Measurements from ENCODE around the gene GABRQ.
"Not testable (repeated sequence)": the region's sequence is repeated elsewhere in the genome, so short reads cannot be mapped to it uniquely, and the experiment has no call there.

Gene GABRQ

DNA sequence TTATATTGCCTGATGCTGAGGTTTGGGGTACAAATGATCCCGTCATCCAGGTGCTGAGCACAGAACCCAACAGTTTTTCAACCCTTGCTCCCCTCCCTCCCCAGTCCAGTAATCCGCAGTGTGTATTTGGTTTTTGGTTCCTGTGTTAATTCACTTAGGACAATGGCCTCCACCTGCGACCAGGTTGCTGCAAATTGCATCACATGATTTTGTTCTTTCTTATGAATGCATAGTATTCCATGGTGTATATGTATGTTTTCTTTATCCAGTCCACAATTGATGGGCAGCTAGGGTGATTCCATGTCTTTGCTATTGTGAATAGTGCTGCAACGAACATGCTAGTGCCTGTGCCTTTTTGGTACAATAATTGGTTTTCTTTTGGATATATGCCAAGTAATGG lies 25.4 kb downstream of the GABRQ start:
- no peak for DNase-seq

GRCh38 chrX:152674135-152674534 lies 36.4 kb downstream of the GABRQ start:
- DNase-seq, result no peak

DNA sequence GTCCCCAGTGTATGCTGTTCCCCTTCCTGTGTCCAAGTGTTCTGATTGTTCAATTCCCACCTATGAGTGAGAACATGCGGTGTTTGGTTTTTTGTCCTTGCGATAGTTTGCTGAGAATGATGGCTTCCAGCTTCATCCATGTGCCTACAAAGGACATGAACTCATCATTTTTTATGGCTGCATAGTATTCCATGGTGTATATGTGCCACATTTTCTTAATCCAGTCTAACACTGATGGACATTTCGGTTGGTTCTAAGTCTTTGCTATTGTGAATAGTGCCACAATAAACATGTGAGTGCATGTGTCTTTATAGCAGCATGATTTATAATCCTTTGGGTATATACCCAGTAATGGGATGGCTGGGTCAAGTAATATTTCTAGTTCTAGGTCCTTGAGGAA lies 37.0 kb downstream of the GABRQ start:
- not testable (repeated sequence) for DNase-seq

DNA sequence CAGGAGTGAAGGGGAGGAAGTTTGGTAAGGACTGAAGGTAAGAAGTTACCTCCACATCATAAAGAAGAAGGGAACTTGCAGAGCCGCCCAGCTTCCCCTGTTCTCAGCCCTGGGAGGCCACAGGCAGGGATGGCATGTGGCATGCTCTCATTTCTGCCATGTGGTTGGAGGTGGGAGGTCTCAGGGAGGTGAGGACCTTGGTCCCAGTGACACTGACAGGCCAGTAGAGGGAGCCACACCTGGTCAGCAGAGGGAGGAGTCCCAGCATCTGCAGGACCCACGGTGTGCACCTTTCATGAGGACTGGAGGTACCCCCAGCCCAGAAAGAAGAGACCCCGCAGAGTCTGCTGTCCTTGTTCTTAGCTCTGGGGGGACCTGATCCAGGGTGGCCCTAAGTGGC lies 43.3 kb downstream of the GABRQ start:
- DNase-seq, result not testable (repeated sequence)

- DNase-seq, result not testable (repeated sequence)
These were observed 60.5 kb downstream of the GABRQ start, which contains the start of gene MAGEA3 for GRCh38 chrX:152697952-152698931. TSS of gene MAGEA3 (plus strand) at chrX:152698794. CDS start at chrX:152700833, 2,039 bp downstream.

DNA sequence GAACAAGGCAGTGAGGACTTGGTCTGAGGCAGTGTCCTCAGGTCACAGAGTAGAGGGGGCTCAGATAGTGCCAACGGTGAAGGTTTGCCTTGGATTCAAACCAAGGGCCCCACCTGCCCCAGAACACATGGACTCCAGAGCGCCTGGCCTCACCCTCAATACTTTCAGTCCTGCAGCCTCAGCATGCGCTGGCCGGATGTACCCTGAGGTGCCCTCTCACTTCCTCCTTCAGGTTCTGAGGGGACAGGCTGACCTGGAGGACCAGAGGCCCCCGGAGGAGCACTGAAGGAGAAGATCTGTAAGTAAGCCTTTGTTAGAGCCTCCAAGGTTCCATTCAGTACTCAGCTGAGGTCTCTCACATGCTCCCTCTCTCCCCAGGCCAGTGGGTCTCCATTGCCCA lies 62.7 kb downstream of the GABRQ start:
- not testable (repeated sequence) for DNase-seq

- DNase-seq, result not testable (repeated sequence)
These were observed 68.8 kb downstream of the GABRQ start for GRCh38 chrX:152706500-152706899.
